Measurements from ENCODE around the gene ZNF613.

The ZNF613 gene

GRCh38 chr19:51926784-51927741, at the start of gene ZNF613:
Gene ZNF613 (plus strand): TSS chr19:51927472. CDS start chr19:51936221, 8,749 bp downstream.
- no peaks in the 10 kb centered on the region for H3K4me1 ChIP-seq
- H2AFZ ChIP-seq, result peak within 1 kb of the TSS; percentile 97
- H3K4me2 ChIP-seq (ENCODE audit: low read length), result peak within 1 kb of the TSS; percentile 78
- H3K9me3 ChIP-seq (ENCODE audit: control insufficient read depth, low read length), result no peaks in the 10 kb centered on the region
- H3K27me3 ChIP-seq (ENCODE audit: control insufficient read depth, insufficient read depth, low read length), result no peaks in the 10 kb centered on the region
- H3K79me2 ChIP-seq, result peaks cover 2% of the 10 kb centered on the region
- peak; percentile 38 for TF ChIP-seq CTCF (IDR thresholded peaks at IDR 0.05)
- H3K36me3 ChIP-seq (ENCODE audit: control insufficient read depth, insufficient read depth, low read length), result no peaks in the 10 kb centered on the region
- peak within 1 kb of the TSS; percentile 95 for H3K27ac ChIP-seq
- peak within 1 kb of the TSS; percentile 90 for H3K9ac ChIP-seq
- peak within 1 kb of the TSS; percentile 93 for H3K4me3 ChIP-seq (ENCODE audit: low read depth, low read length)

DNA sequence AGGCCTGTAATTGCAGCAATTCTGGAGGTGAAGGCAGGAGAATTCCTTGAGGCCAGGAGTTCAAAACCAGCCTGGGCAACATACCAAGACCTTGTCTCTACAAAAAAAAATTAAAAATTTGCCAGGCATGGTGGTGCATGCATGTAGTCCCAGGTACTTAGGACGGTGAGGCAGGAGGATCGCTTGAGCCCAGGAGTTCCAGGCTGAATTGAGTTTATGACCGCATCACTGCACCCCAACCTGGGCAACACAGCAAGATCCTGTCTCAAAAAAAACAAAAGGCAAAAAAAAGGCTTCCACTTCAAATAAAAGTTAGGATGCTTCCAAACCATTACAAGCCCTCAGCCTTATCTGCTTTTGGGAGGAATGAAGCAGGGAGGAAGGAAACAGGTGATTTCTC, 44.8 kb upstream of the ZNF613 start:
- H3K79me2 ChIP-seq, result no peaks in the 10 kb centered on the region
- no peaks in the 10 kb centered on the region for H3K4me1 ChIP-seq
- no peaks in the 10 kb centered on the region for H3K27me3 ChIP-seq (ENCODE audit: control insufficient read depth, insufficient read depth, low read length)
- TF ChIP-seq CTCF (IDR thresholded peaks at IDR 0.05), result no peak
- no peaks in the 10 kb centered on the region for H3K9me3 ChIP-seq (ENCODE audit: control insufficient read depth, low read length)
- no peak overlapping the region for H3K4me2 ChIP-seq (ENCODE audit: low read length)
- H3K9ac ChIP-seq, result no peak overlapping the region
- H3K4me3 ChIP-seq (ENCODE audit: low read depth, low read length), result no peak overlapping the region
- H3K36me3 ChIP-seq (ENCODE audit: control insufficient read depth, insufficient read depth, low read length), result no peaks in the 10 kb centered on the region
- H2AFZ ChIP-seq, result no peak overlapping the region
- no peak overlapping the region for H3K27ac ChIP-seq

DNA sequence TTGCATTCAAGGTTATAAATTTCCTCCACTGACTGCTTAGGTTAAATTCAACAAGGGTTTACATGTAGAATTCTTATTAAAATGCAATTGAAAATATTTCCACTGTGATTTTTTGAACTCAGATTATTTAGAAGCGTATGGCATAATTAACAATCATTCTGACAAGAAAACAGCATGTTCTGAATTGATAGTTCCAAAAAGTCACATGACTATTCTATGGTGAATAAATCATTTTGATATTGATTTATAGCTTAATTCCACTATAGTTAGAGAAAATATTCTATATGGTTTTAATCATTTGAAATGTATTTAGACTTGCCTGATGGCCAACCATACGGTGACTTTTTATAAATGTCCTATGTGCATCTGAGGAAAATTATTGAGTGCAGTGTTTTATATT, 42.6 kb upstream of the ZNF613 start:
- Histone ChIP-seq H3K9me3 (ENCODE audit: control insufficient read depth, low read length) (no peaks in the 10 kb centered on the region), H2AFZ (no peak overlapping the region), H3K27ac (no peak overlapping the region), H3K4me3 (ENCODE audit: low read depth, low read length) (no peak overlapping the region), H3K9ac (no peak overlapping the region), H3K36me3 (ENCODE audit: control insufficient read depth, insufficient read depth, low read length) (no peaks in the 10 kb centered on the region), H3K4me1 (no peaks in the 10 kb centered on the region), H3K4me2 (ENCODE audit: low read length) (no peak overlapping the region), H3K27me3 (ENCODE audit: control insufficient read depth, insufficient read depth, low read length) (no peaks in the 10 kb centered on the region), H3K79me2 (no peaks in the 10 kb centered on the region)
- TF ChIP-seq CTCF (IDR thresholded peaks at IDR 0.05), result no peak

DNA sequence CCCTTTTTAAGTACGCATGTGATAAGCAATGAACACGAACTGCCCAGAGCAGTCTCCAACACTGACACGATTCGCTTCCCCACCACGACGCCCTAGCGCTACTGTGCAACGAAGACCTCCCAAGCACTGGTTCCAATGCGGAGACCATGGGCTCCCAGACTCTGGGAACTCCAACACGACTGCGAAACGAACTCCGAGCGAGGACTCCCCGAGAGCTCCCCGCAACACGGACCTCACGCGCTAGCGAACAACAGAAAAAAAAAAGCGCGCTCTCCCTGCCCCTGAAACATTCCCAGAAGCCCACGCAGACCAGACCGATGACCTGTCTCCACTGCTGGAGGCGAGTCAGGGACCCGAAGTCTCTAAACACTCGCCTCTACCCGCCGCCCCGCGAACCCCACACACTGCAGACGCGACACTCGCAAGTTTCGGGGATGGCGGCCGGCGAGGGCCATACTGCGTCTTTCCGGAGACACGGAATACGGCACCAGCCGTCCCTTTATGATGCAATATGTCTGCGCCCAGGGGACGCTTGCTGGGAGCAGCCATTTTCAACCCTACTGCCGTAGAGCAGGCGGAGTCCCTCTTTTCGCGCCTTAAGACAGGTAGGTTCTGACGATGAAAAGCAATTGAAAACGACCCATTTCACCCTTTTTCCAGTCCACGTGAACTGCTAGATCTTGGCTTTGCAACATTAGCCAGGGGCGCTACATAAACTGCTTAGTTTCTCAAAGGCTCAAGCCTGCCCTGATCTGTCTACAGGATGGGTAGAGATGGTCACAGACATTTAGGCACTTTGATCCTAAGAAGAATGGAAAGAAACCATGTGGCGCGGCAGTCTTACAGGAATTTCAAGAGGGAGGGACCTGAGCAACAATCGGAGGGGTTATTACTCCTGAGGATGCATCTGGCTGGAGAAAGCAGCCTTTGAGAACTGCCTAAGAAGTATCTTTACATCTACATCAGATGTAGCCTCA, 39.5 kb upstream of the ZNF613 start, which contains the start of gene ZNF577:
ZNF577 (minus strand) TSS at position 430 of the 977 bp plus-strand sequence. CDS start 7,569 bp downstream, outside the sequence.
- Histone ChIP-seq H3K27ac (peak within 1 kb of the TSS; percentile 39), H3K4me2 (ENCODE audit: low read length) (peak within 1 kb of the TSS; percentile 84), H3K9me3 (ENCODE audit: control insufficient read depth, low read length) (no peaks in the 10 kb centered on the region), H3K9ac (no peak within 1 kb of the TSS), H3K4me3 (ENCODE audit: low read depth, low read length) (peak within 1 kb of the TSS; percentile 96), H3K79me2 (no peaks in the 10 kb centered on the region), H3K36me3 (ENCODE audit: control insufficient read depth, insufficient read depth, low read length) (peaks cover 12% of the 10 kb centered on the region), H3K4me1 (no peaks in the 10 kb centered on the region), H3K27me3 (ENCODE audit: control insufficient read depth, insufficient read depth, low read length) (no peaks in the 10 kb centered on the region), H2AFZ (peak within 1 kb of the TSS; percentile 68)
- no peak for TF ChIP-seq CTCF (IDR thresholded peaks at IDR 0.05)

All from parathyroid adenoma (tissue), 2 donors.